K562 (cell line): ENCODE data around the gene HAPLN2. TPM values are rescaled to one million over a fixed set of nuclear protein-coding genes. Genes with fewer than 3 reads are reported as not detected.

Experiments used
- ATAC-seq: fragments of 200-7000 bp; cut with Tn5 transposase; 3 replicates; pipeline ENCODE4 v1.9.1; 2020; ENCODE audit warnings: moderate library complexity
- BruUV-seq: library from RNA; stranded (reverse); fragments of 400-500 nt; replicated peaks from 2 replicates; lab custom pipeline; 2021; lab: Mats Ljungman, UMichigan
- CTCF ChIA-PET: fragments of 300-600 bp; formaldehyde crosslinking; extraction: SDS; loops from one replicate; lab custom pipeline; 2021; ENCODE audit warnings: low intra/inter-chr PET ratio; lab: Yijun Ruan, JAX
- POLR2A ChIA-PET: fragments of 300-600, 350-650 bp; sonication (Branson Sonifier 250); formaldehyde crosslinking; extraction: SDS; loops from one replicate; lab custom pipeline; 2021; ENCODE audit warnings: antibody characterized with exemption, inconsistent platforms; lab: Yijun Ruan, JAX
- DNase-seq, 4 experiments: peaks; one replicate each; pipeline versions ENCODE4 v3.0.0 to v3.0.0-alpha.2; 2011 to 2018; ENCODE audit warnings: low spot score in 3 of 4, mixed read lengths in 3 of 4; ENCODE audit errors: extremely low read depth in 1 of 4
- FAIRE-seq: peaks from 2 replicates; lab custom pipeline; 2011; peaks lifted over from hg19 to GRCh38; lab: Jason Lieb, UNC
- H2AFZ ChIP-seq: 2 replicates; pipeline ENCODE4 v1.6.0; 2011; ENCODE audit warnings: low read depth, low read length, control low read depth, inconsistent platforms
- H3K27ac ChIP-seq: fragments of 200-600 bp; 3 replicates; pipeline ENCODE4 v1.8.0; 2011; ENCODE audit warnings: low read depth, mild to moderate bottlenecking, control low read depth, inconsistent platforms, low read length, moderate library complexity, mixed read lengths; ENCODE audit errors: extremely low read depth
- H3K27me3 ChIP-seq, 2 experiments: fragments of 300-600 bp in 1 of 2; 2 replicates in 1 of 2; 3 replicates in 1 of 2; pipeline versions ENCODE4 v1.6.0 to v1.8.0; 2011; ENCODE audit warnings: inconsistent platforms in 2 of 2, low read length in 2 of 2, mild to moderate bottlenecking in 1 of 2, mixed read lengths in 1 of 2, moderate library complexity in 1 of 2; ENCODE audit not compliant: control insufficient read depth in 2 of 2, insufficient read depth in 2 of 2
- H3K36me3 ChIP-seq: fragments of 300-600 bp; 3 replicates; pipeline ENCODE4 v1.8.0; 2011; ENCODE audit warnings: mild to moderate bottlenecking, low read length, inconsistent platforms; ENCODE audit not compliant: control insufficient read depth, insufficient read depth
- H3K4me1 ChIP-seq, 2 experiments: fragments of 200-600 bp in 1 of 2; replicated peaks in 1 of 2; 2 replicates in 1 of 2; 3 replicates in 1 of 2; pipeline versions ENCODE4 v1.5.1 to v1.8.0; 2011; ENCODE audit warnings: inconsistent platforms in 2 of 2, low read length in 2 of 2, mild to moderate bottlenecking in 1 of 2, mixed read lengths in 1 of 2, moderate library complexity in 1 of 2; ENCODE audit not compliant: control insufficient read depth in 2 of 2, insufficient read depth in 2 of 2
- H3K4me2 ChIP-seq: 2 replicates; pipeline ENCODE4 v1.6.1; 2011; ENCODE audit warnings: low read length, control low read depth, inconsistent platforms, mixed read lengths; ENCODE audit not compliant: insufficient read depth
- H3K4me3 ChIP-seq: fragments of 200-600 bp; sonication (generic), shearing (Covaris generic); 2 replicates; pipeline ENCODE4 v1.5.1; 2016; ENCODE audit warnings: control low read depth, inconsistent platforms
- H3K79me2 ChIP-seq: fragments of 200-600 bp; 3 replicates; pipeline ENCODE4 v1.8.0; 2011; ENCODE audit warnings: low read length, inconsistent platforms; ENCODE audit not compliant: control insufficient read depth, insufficient read depth
- H3K9ac ChIP-seq, 2 experiments: 2 replicates each; pipeline versions ENCODE4 v1.6.0 to v1.6.1; 2011; ENCODE audit warnings: low read depth in 2 of 2, low read length in 2 of 2, control low read depth in 1 of 2, inconsistent platforms in 1 of 2, mild to moderate bottlenecking in 1 of 2, mixed read lengths in 1 of 2; ENCODE audit not compliant: insufficient read depth in 1 of 2
- H3K9me1 ChIP-seq: one replicate; pipeline ENCODE4 v1.6.0; 2011; ENCODE audit warnings: inconsistent platforms, mild to moderate bottlenecking, low read length, moderate library complexity; ENCODE audit not compliant: control insufficient read depth, insufficient read depth
- H3K9me3 ChIP-seq: replicated peaks from 2 replicates; pipeline ENCODE4 v1.5.1; 2011; ENCODE audit warnings: low read depth, low read length, inconsistent platforms; ENCODE audit not compliant: control insufficient read depth, insufficient read depth
- H4K20me1 ChIP-seq: replicated peaks from 2 replicates; pipeline ENCODE4 v1.6.1; 2011; ENCODE audit warnings: low read length, inconsistent platforms, mixed read lengths; ENCODE audit not compliant: control insufficient read depth, insufficient read depth
- CREM ChIP-seq: IDR thresholded peaks from 2 replicates; pipeline ENCODE4 v1.6.1; 2014; ENCODE audit warnings: antibody characterized with exemption, low read depth
- ETS2 ChIP-seq: IDR thresholded peaks from 2 replicates; pipeline ENCODE4 v1.6.1; 2016; ENCODE audit warnings: borderline replicate concordance, missing genetic modification characterization, mild to moderate bottlenecking, moderate library complexity, missing compliant biosample characterization; ENCODE audit not compliant: poor library complexity, severe bottlenecking
- FOXP1 ChIP-seq: sonication (generic); formaldehyde crosslinking; IDR thresholded peaks from 2 replicates; pipeline ENCODE4 v1.8.0; 2022; ENCODE audit warnings: mild to moderate bottlenecking, missing genetic modification reagents
- HDAC2 ChIP-seq: fragments of 450-650 bp; IDR thresholded peaks from 2 replicates; pipeline ENCODE4 v1.6.1; 2016; ENCODE audit warnings: mild to moderate bottlenecking
- HDGF ChIP-seq: fragments of 450-650 bp; IDR thresholded peaks from 2 replicates; pipeline ENCODE4 v1.6.1; 2016
- MIER1 ChIP-seq: fragments of 450-650 bp; IDR thresholded peaks from 2 replicates; pipeline ENCODE4 v1.6.1; 2016; ENCODE audit warnings: antibody characterized with exemption, mild to moderate bottlenecking, low read depth
- PCBP1 ChIP-seq: fragments of 200-400 bp; formaldehyde crosslinking; IDR thresholded peaks from 2 replicates; pipeline ENCODE4 v1.6.1; 2018; ENCODE audit warnings: mild to moderate bottlenecking, low read depth, low read length; ENCODE audit not compliant: poor library complexity, severe bottlenecking
- RBM14 ChIP-seq: fragments of 200-400 bp; formaldehyde crosslinking; IDR thresholded peaks from 2 replicates; pipeline ENCODE4 v1.6.1; 2018; ENCODE audit warnings: low read depth, mild to moderate bottlenecking, low read length, moderate library complexity, borderline replicate concordance; ENCODE audit not compliant: insufficient read depth
- RHOXF2B ChIP-seq: fragments of 250-450 bp; sonication (Bioruptor Pico); conservative IDR thresholded peaks from 2 replicates; pipeline ENCODE4 v1.5.1; 2021
- SMAD2 ChIP-seq: fragments of 150-350 bp; IDR thresholded peaks from 2 replicates; pipeline ENCODE4 v1.6.1; 2014; ENCODE audit warnings: low read depth, mild to moderate bottlenecking, low read length
- ZNF282 ChIP-seq: sonication (generic); formaldehyde crosslinking; IDR thresholded peaks from 2 replicates; pipeline ENCODE4 v1.8.1; 2023; ENCODE audit warnings: missing genetic modification reagents
- ZNF695 ChIP-seq: fragments of 450-650 bp; formaldehyde crosslinking; IDR thresholded peaks from 2 replicates; pipeline ENCODE4 v1.4.0; 2020; ENCODE audit warnings: mild to moderate bottlenecking, moderate library complexity
- WGBS: fragments of 100-300 bp; shearing (Covaris generic); methylation state at CpG from one replicate; pipeline ENCODE4 v1.1.6; 2016; ENCODE audit warnings: low coverage, mixed read lengths; ENCODE audit not compliant: insufficient coverage; ENCODE audit errors: missing lambda C conversion rate; 5-methylcytosine and 5-hydroxymethylcytosine counted together
- in situ Hi-C: fragments of 300-500 bp; cut with MboI; formaldehyde crosslinking; loops from 4 replicates; pipeline ENCODE4 v1.15.0; 2018; ENCODE audit warnings: inconsistent platforms, mixed read lengths
- intact Hi-C: fragments of 100-400 bp; cut with micrococcal nuclease; formaldehyde crosslinking; loops from 2 replicates; pipeline ENCODE4 v1.14.2; 2022
- polyA plus RNA-seq, 8 experiments: library from polyadenylated mRNA; depleted of rRNA in 4 of 8; stranded (reverse) in 5 of 8; unstranded in 3 of 8; fragments of >200 nt; fragmentation: Nextera tagmentation in 2 of 8; fragmentation: Illumina TruSeq in 1 of 8; extraction: Ambion mirVana in 2 of 8; extraction: Trizol in 1 of 8; gene quantifications; 2 replicates each; pipeline versions ENCODE4 v1.2.1 to v1.2.3, GENCODE V29; 2011 to 2014; ENCODE audit warnings: inconsistent platforms in 1 of 8, missing spikeins in 1 of 8
- total RNA-seq, 7 experiments: library from RNA; depleted of rRNA in 6 of 7; stranded (reverse); fragments of >200 nt in 6 of 7; fragmentation: Illumina TruSeq in 2 of 7; extraction: Trizol in 2 of 7; gene quantifications; 2 replicates each; pipeline versions ENCODE4 v1.2.1 to v1.2.3, GENCODE V29; 2011 to 2021; ENCODE audit warnings: low replicate concordance in 1 of 7
- TF ChIP-seq, protein P1 (sequence below): fragments of 250-450 bp; sonication (Bioruptor Pico); IDR thresholded peaks from 2 replicates; pipeline ENCODE4 v1.5.0; 2021
- TF ChIP-seq, protein P2 (sequence below), 3 experiments: fragments of 200-800 bp in 1 of 3; fragments of 250-450 bp in 1 of 3; fragments of 450-650 bp in 1 of 3; sonication (Bioruptor Pico) in 1 of 3; sonication (Bioruptor generic) in 1 of 3; formaldehyde crosslinking in 1 of 3; IDR thresholded peaks; 2 replicates each; pipeline versions ENCODE4 v1.6.1 to v1.8.0; 2016 to 2022; ENCODE audit warnings: mild to moderate bottlenecking in 2 of 3, missing genetic modification characterization in 2 of 3, missing compliant biosample characterization in 1 of 3, moderate library complexity in 1 of 3
- TF ChIP-seq, protein P3 (sequence below): fragments of 450-650 bp; IDR thresholded peaks from 2 replicates; pipeline ENCODE4 v1.6.1; 2016; ENCODE audit warnings: borderline replicate concordance

The HAPLN2 gene
- total and polyA plus RNA-seq, 9 of the 15 experiments (the other 6 are each of a cell fraction or from before 2014, with no cell fraction given): 0.14 to 5.2 (median 3.8) TPM; not detected in 4

- no TSS peak for BruUV-seq
- H3K9me1 ChIP-seq: peaks cover 34% of the 10 kb centered on the region
- DNase-seq (no peak), FAIRE-seq (no peak), ATAC-seq (no peak)
- no peaks in the 10 kb centered on the region for H3K27me3 ChIP-seq
- H2AFZ ChIP-seq: no peak overlapping the region
- peak overlapping the region; percentile 79 for H3K4me3 ChIP-seq
- in situ Hi-C loops: no loop called here
- H4K20me1 ChIP-seq: peaks cover 52% of the 10 kb centered on the region
- peak overlapping the region; percentile 68; the same call in 2 of the 3 replicates for H3K27ac ChIP-seq
- ChIA-PET CTCF (interaction anchor here (0.6 to 5.1 kb wide), 7 partner anchors 19 to 230 kb away, joined by 3 to 110 read pairs (median 35); partner anchors contain the start of genes CRABP2 and NES), POLR2A (interaction anchor here (0.6 to 2.9 kb wide), 9 partner anchors 10 to 235 kb away, joined by 3 to 12 read pairs (median 4); partner anchors contain the start of genes ISG20L2 and METTL25B)
- peak overlapping the region; percentile 93 for H3K4me2 ChIP-seq
- peaks cover 77% of the 10 kb centered on the region for H3K79me2 ChIP-seq
- no peaks in the 10 kb centered on the region for H3K9me3 ChIP-seq
- H3K9ac ChIP-seq: peak overlapping the region; percentile 77 to 92
- WGBS: 14% methylated on average over 6 of the region's 6 CpGs
- H3K36me3 ChIP-seq: peaks cover 48% of the 10 kb centered on the region; the same call in 2 of the 3 replicates
- H3K4me1 ChIP-seq: peaks cover 66 to 79% of the 10 kb centered on the region in 2 experiments
- intact Hi-C loops: no loop called here
- TF ChIP-seq RBM14 (no peak), HDGF (0 out of 2 replicates have a peak, but pooled peaks have one; percentile 38), ETS2 (tag) (no peak), CREM (no peak), RHOXF2B (CRISPR knock-in tag) (peak; percentile 55; the same call in 1 of the 2 replicates), HDAC2 (no peak), MIER1 (0 out of 2 replicates have a peak, but pooled peaks have one; percentile 24), SMAD2 (no peak), PCBP1 (no peak), ZNF282 (CRISPR knock-in tag) (0 out of 2 replicates have a peak, but pooled peaks have one; percentile 1), ZNF695 (CRISPR knock-in tag) (no peak), FOXP1 (CRISPR knock-in tag) (no peak)
- TF ChIP-seq, protein P1, sequence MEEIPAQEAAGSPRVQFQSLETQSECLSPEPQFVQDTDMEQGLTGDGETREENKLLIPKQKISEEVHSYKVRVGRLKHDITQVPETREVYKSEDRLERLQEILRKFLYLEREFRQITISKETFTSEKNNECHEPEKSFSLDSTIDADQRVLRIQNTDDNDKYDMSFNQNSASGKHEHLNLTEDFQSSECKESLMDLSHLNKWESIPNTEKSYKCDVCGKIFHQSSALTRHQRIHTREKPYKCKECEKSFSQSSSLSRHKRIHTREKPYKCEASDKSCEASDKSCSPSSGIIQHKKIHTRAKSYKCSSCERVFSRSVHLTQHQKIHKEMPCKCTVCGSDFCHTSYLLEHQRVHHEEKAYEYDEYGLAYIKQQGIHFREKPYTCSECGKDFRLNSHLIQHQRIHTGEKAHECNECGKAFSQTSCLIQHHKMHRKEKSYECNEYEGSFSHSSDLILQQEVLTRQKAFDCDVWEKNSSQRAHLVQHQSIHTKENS: no peak
- TF ChIP-seq, protein P2, sequence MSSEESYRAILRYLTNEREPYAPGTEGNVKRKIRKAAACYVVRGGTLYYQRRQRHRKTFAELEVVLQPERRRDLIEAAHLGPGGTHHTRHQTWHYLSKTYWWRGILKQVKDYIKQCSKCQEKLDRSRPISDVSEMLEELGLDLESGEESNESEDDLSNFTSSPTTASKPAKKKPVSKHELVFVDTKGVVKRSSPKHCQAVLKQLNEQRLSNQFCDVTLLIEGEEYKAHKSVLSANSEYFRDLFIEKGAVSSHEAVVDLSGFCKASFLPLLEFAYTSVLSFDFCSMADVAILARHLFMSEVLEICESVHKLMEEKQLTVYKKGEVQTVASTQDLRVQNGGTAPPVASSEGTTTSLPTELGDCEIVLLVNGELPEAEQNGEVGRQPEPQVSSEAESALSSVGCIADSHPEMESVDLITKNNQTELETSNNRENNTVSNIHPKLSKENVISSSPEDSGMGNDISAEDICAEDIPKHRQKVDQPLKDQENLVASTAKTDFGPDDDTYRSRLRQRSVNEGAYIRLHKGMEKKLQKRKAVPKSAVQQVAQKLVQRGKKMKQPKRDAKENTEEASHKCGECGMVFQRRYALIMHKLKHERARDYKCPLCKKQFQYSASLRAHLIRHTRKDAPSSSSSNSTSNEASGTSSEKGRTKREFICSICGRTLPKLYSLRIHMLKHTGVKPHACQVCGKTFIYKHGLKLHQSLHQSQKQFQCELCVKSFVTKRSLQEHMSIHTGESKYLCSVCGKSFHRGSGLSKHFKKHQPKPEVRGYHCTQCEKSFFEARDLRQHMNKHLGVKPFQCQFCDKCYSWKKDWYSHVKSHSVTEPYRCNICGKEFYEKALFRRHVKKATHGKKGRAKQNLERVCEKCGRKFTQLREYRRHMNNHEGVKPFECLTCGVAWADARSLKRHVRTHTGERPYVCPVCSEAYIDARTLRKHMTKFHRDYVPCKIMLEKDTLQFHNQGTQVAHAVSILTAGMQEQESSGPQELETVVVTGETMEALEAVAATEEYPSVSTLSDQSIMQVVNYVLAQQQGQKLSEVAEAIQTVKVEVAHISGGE (CRISPR knock-in tag; IDR thresholded peaks at IDR 0.05): 0 out of 6 replicates have a peak, but pooled peaks of 1 of the 3 experiments have one; percentile 18
- TF ChIP-seq, protein P3, sequence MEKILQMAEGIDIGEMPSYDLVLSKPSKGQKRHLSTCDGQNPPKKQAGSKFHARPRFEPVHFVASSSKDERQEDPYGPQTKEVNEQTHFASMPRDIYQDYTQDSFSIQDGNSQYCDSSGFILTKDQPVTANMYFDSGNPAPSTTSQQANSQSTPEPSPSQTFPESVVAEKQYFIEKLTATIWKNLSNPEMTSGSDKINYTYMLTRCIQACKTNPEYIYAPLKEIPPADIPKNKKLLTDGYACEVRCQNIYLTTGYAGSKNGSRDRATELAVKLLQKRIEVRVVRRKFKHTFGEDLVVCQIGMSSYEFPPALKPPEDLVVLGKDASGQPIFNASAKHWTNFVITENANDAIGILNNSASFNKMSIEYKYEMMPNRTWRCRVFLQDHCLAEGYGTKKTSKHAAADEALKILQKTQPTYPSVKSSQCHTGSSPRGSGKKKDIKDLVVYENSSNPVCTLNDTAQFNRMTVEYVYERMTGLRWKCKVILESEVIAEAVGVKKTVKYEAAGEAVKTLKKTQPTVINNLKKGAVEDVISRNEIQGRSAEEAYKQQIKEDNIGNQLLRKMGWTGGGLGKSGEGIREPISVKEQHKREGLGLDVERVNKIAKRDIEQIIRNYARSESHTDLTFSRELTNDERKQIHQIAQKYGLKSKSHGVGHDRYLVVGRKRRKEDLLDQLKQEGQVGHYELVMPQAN: peak; percentile 14; the same call in 1 of the 2 replicates
Observed at GRCh38 chr1:156659661-156659987, 40.4 kb downstream of the HAPLN2 start.
